Muscle of leg (tissue), 11 donors: ENCODE results near the gene GABRR1. TPM values are rescaled to one million over a fixed set of nuclear protein-coding genes. Genes with fewer than 3 reads are reported as not detected.
A peak's percentile ranks its signal among the peaks of the same experiment; 100 is the strongest.

Source experiments
- DNase-seq: peaks from one replicate; pipeline ENCODE4 v3.0.0; 2013
- H3K27ac ChIP-seq: one replicate; pipeline ENCODE4 v1.5.1; 2013; ENCODE audit warnings: mild to moderate bottlenecking, low read length, control low read depth
- H3K27me3 ChIP-seq: one replicate; pipeline ENCODE4 v1.6.1; 2013; ENCODE audit warnings: low read length; ENCODE audit not compliant: control insufficient read depth, insufficient read depth
- H3K36me3 ChIP-seq: one replicate; pipeline ENCODE4 v1.6.1; 2013; ENCODE audit warnings: low read length; ENCODE audit not compliant: control insufficient read depth, insufficient read depth
- H3K4me1 ChIP-seq: one replicate; pipeline ENCODE4 v1.6.1; 2013; ENCODE audit warnings: low read length; ENCODE audit not compliant: control insufficient read depth, insufficient read depth
- H3K4me3 ChIP-seq: one replicate; pipeline ENCODE4 v1.5.1; 2013; ENCODE audit warnings: low read length, control low read depth
- H3K9me3 ChIP-seq: replicated peaks from 2 replicates; pipeline ENCODE4 v1.6.1; 2013; ENCODE audit warnings: low read depth, low read length; ENCODE audit not compliant: control insufficient read depth
- WGBS: methylation state at CpG from one replicate; pipeline ENCODE4 v1.1.5; 2013; ENCODE audit warnings: missing lambda C conversion rate; ENCODE audit not compliant: insufficient coverage; 5-methylcytosine and 5-hydroxymethylcytosine counted together
- polyA plus RNA-seq, 8 donors: library from polyadenylated mRNA; unstranded; fragments of 120-200 nt; gene quantifications; one replicate each; pipeline versions ENCODE4 v1.2.1 to v1.2.3, GENCODE V29; 2013; ENCODE audit warnings: inconsistent platforms in 1 of 8, low replicate concordance in 1 of 8; ENCODE audit not compliant: insufficient read length in 8 of 8, insufficient read depth in 1 of 8
- total RNA-seq: library from RNA; stranded (reverse); fragments of 120-200 nt; gene quantifications from one replicate; pipeline ENCODE4 v1.2.4, GENCODE V29; 2013

Gene GABRR1
- total and polyA plus RNA-seq, 9 donors = 0.40 to 1.1 (median 0.85) TPM

- peak; percentile 12 for DNase-seq
- H3K27me3 ChIP-seq = no peaks in the 10 kb centered on the region
- no peaks in the 10 kb centered on the region for H3K9me3 ChIP-seq
- no peak overlapping the region for H3K27ac ChIP-seq
- H3K4me3 ChIP-seq = no peak overlapping the region
- no peaks in the 10 kb centered on the region for H3K36me3 ChIP-seq
- peaks cover 8% of the 10 kb centered on the region for H3K4me1 ChIP-seq
- 46% methylated on average over 3 of the region's 7 CpGs for WGBS
These were observed 5.0 kb upstream of the GABRR1 start for GRCh38 chr6:89221971-89222711.

- no peaks in the 10 kb centered on the region for H3K27me3 ChIP-seq
- H3K9me3 ChIP-seq = no peaks in the 10 kb centered on the region
- DNase-seq = no peak
- H3K4me3 ChIP-seq = no peak overlapping the region
- WGBS = 33% methylated on average over 1 of the region's 3 CpGs
- H3K4me1 ChIP-seq = peaks cover 10% of the 10 kb centered on the region
- no peak overlapping the region for H3K27ac ChIP-seq
- H3K36me3 ChIP-seq = no peaks in the 10 kb centered on the region
These were observed 4.0 kb upstream of the GABRR1 start for GRCh38 chr6:89221129-89221528.

- Histone ChIP-seq H3K36me3 (no peaks in the 10 kb centered on the region), H3K4me1 (peaks cover 5% of the 10 kb centered on the region), H3K9me3 (no peaks in the 10 kb centered on the region), H3K27ac (no peak overlapping the region), H3K27me3 (no peaks in the 10 kb centered on the region), H3K4me3 (no peak overlapping the region)
- 83% methylated on average over 1 of the region's 4 CpGs for WGBS
- no peak for DNase-seq
These were observed 747 bp downstream of the GABRR1 start for GRCh38 chr6:89216411-89216810.

GRCh38 chr6:89215391-89215790, 1.8 kb downstream of the GABRR1 start:
- Histone ChIP-seq H3K4me1 (peaks cover 5% of the 10 kb centered on the region), H3K9me3 (no peaks in the 10 kb centered on the region), H3K27me3 (no peaks in the 10 kb centered on the region), H3K4me3 (no peak overlapping the region), H3K36me3 (no peaks in the 10 kb centered on the region), H3K27ac (no peak overlapping the region)
- no peak for DNase-seq

- Histone ChIP-seq H3K4me3 (no peak overlapping the region), H3K36me3 (no peaks in the 10 kb centered on the region), H3K4me1 (peaks cover 5% of the 10 kb centered on the region), H3K27ac (no peak overlapping the region), H3K9me3 (no peaks in the 10 kb centered on the region), H3K27me3 (no peaks in the 10 kb centered on the region)
- no peak for DNase-seq
These were observed 3.0 kb downstream of the GABRR1 start for GRCh38 chr6:89214197-89214596.

GRCh38 chr6:89212472-89212871, 4.7 kb downstream of the GABRR1 start:
- no peaks in the 10 kb centered on the region for H3K27me3 ChIP-seq
- H3K4me1 ChIP-seq = peaks cover 4% of the 10 kb centered on the region
- no peak overlapping the region for H3K27ac ChIP-seq
- 0% methylated on average over 1 of the region's 5 CpGs for WGBS
- H3K36me3 ChIP-seq = no peaks in the 10 kb centered on the region
- H3K9me3 ChIP-seq = no peaks in the 10 kb centered on the region
- no peak overlapping the region for H3K4me3 ChIP-seq
- DNase-seq = no peak

GRCh38 chr6:89209457-89209856, 7.7 kb downstream of the GABRR1 start:
- Histone ChIP-seq H3K27me3 (no peaks in the 10 kb centered on the region), H3K36me3 (no peaks in the 10 kb centered on the region), H3K4me1 (peaks cover 2% of the 10 kb centered on the region), H3K9me3 (no peaks in the 10 kb centered on the region), H3K4me3 (no peak overlapping the region), H3K27ac (no peak overlapping the region)
- no CpG with 5 or more reads among the region's 6 CpGs for WGBS
- DNase-seq = no peak

GRCh38 chr6:89208551-89208950, 8.6 kb downstream of the GABRR1 start:
- no peaks in the 10 kb centered on the region for H3K9me3 ChIP-seq
- no peak for DNase-seq
- no peak overlapping the region for H3K4me3 ChIP-seq
- H3K27me3 ChIP-seq = no peaks in the 10 kb centered on the region
- WGBS = 83% methylated on average over 2 of the region's 4 CpGs
- H3K4me1 ChIP-seq = peaks cover 11% of the 10 kb centered on the region
- no peak overlapping the region for H3K27ac ChIP-seq
- H3K36me3 ChIP-seq = no peaks in the 10 kb centered on the region

GRCh38 chr6:89205819-89206218, 11.3 kb downstream of the GABRR1 start:
- H3K27ac ChIP-seq = no peak overlapping the region
- H3K4me3 ChIP-seq = no peak overlapping the region
- no peaks in the 10 kb centered on the region for H3K9me3 ChIP-seq
- no peaks in the 10 kb centered on the region for H3K27me3 ChIP-seq
- H3K36me3 ChIP-seq = no peaks in the 10 kb centered on the region
- no peak for DNase-seq
- H3K4me1 ChIP-seq = peaks cover 13% of the 10 kb centered on the region
- WGBS = 39% methylated on average over 2 of the region's 4 CpGs

GRCh38 chr6:89204096-89204495, 13.1 kb downstream of the GABRR1 start:
- no peaks in the 10 kb centered on the region for H3K36me3 ChIP-seq
- no peak overlapping the region for H3K4me3 ChIP-seq
- peak overlapping the region; percentile 74 for H3K27ac ChIP-seq
- peaks cover 14% of the 10 kb centered on the region for H3K4me1 ChIP-seq
- no peaks in the 10 kb centered on the region for H3K9me3 ChIP-seq
- peak; percentile 80 for DNase-seq
- 74% methylated on average over 10 of the region's 11 CpGs for WGBS
- H3K27me3 ChIP-seq = no peaks in the 10 kb centered on the region

- peaks cover 17% of the 10 kb centered on the region for H3K4me1 ChIP-seq
- no peaks in the 10 kb centered on the region for H3K9me3 ChIP-seq
- no peaks in the 10 kb centered on the region for H3K27me3 ChIP-seq
- no peak overlapping the region for H3K27ac ChIP-seq
- WGBS = 79% methylated on average over 5 of the region's 7 CpGs
- no peak overlapping the region for H3K4me3 ChIP-seq
- no peaks in the 10 kb centered on the region for H3K36me3 ChIP-seq
- DNase-seq = peak; percentile 59
These were observed 16.4 kb downstream of the GABRR1 start for GRCh38 chr6:89200706-89201215.
